ENCODE data around the gene RNPS1. TPM values are rescaled to one million over a fixed set of nuclear protein-coding genes. Genes with fewer than 3 reads are reported as not detected.

The RNPS1 gene
- total and polyA plus RNA-seq, 9 of the 15 experiments (the other 6 are each of a cell fraction or from before 2014, with no cell fraction given) = 44.9 to 338 (median 202) TPM

GRCh38 chr16:2205967-2206313 is 62.0 kb downstream of the RNPS1 start (continued):
- TF ChIP-seq ZNF174 (CRISPR knock-in tag; IDR thresholded peaks at IDR 0.05) (no peak), PHB (CRISPR knock-in tag; IDR thresholded peaks at IDR 0.05) (no peak), STAT6 (CRISPR knock-in tag; IDR thresholded peaks at IDR 0.05) (0 out of 2 replicates have a peak, but pooled peaks have one; percentile 41), MYC (IDR thresholded peaks at IDR 0.05; ENCODE audit: low read depth, low read length) (no peak), MYC (CRISPR knock-in tag; IDR thresholded peaks at IDR 0.05; ENCODE audit: borderline replicate concordance, low read depth) (peak; percentile 90; the same call in 1 of the 2 replicates), TCF7L2 (IDR thresholded peaks at IDR 0.05; ENCODE audit: low read depth, low read length) (no peak), MBD2 (IDR thresholded peaks at IDR 0.05; ENCODE audit: borderline replicate concordance, low read depth) (no peak), ILF3 (IDR thresholded peaks at IDR 0.05; ENCODE audit: borderline replicate concordance) (no peak), ZBTB49 (CRISPR knock-in tag; IDR thresholded peaks at IDR 0.05; ENCODE audit: borderline replicate concordance) (no peak), CBX8 (IDR thresholded peaks at IDR 0.05; ENCODE audit: borderline replicate concordance, extremely low read depth, low read depth, low read length, poor library complexity, severe bottlenecking) (no peak), PCBP1 (IDR thresholded peaks at IDR 0.05; ENCODE audit: low read depth, low read length, poor library complexity, severe bottlenecking) (no peak), HMGN3 (IDR thresholded peaks at IDR 0.05; ENCODE audit: borderline replicate concordance, extremely low read depth, insufficient read length, low read depth, low read length) (no peak), ZNF584 (CRISPR knock-in tag; IDR thresholded peaks at IDR 0.05; ENCODE audit: low read depth) (no peak), HIVEP1 (CRISPR knock-in tag; IDR thresholded peaks at IDR 0.05) (no peak)
- TF ChIP-seq, protein P1, sequence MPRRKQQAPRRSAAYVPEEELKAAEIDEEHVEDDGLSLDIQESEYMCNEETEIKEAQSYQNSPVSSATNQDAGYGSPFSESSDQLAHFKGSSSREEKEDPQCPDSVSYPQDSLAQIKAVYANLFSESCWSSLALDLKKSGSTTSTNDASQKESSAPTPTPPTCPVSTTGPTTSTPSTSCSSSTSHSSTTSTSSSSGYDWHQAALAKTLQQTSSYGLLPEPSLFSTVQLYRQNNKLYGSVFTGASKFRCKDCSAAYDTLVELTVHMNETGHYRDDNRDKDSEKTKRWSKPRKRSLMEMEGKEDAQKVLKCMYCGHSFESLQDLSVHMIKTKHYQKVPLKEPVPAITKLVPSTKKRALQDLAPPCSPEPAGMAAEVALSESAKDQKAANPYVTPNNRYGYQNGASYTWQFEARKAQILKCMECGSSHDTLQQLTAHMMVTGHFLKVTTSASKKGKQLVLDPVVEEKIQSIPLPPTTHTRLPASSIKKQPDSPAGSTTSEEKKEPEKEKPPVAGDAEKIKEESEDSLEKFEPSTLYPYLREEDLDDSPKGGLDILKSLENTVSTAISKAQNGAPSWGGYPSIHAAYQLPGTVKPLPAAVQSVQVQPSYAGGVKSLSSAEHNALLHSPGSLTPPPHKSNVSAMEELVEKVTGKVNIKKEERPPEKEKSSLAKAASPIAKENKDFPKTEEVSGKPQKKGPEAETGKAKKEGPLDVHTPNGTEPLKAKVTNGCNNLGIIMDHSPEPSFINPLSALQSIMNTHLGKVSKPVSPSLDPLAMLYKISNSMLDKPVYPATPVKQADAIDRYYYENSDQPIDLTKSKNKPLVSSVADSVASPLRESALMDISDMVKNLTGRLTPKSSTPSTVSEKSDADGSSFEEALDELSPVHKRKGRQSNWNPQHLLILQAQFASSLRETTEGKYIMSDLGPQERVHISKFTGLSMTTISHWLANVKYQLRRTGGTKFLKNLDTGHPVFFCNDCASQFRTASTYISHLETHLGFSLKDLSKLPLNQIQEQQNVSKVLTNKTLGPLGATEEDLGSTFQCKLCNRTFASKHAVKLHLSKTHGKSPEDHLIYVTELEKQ (CRISPR knock-in tag; IDR thresholded peaks at IDR 0.05) = no peak
- TF ChIP-seq, protein P2, sequence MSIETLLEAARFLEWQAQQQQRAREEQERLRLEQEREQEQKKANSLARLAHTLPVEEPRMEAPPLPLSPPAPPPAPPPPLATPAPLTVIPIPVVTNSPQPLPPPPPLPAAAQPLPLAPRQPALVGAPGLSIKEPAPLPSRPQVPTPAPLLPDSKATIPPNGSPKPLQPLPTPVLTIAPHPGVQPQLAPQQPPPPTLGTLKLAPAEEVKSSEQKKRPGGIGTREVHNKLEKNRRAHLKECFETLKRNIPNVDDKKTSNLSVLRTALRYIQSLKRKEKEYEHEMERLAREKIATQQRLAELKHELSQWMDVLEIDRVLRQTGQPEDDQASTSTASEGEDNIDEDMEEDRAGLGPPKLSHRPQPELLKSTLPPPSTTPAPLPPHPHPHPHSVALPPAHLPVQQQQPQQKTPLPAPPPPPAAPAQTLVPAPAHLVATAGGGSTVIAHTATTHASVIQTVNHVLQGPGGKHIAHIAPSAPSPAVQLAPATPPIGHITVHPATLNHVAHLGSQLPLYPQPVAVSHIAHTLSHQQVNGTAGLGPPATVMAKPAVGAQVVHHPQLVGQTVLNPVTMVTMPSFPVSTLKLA (conservative IDR thresholded peaks at IDR 0.05) = no peak

Measured in K562 (cell line).